Mesenchymal stem cell (in vitro differentiated cells and primary cell): ENCODE results near the gene PLCB1.

ENCODE experiments used
- DNase-seq: peaks from one replicate; pipeline ENCODE4 v3.0.0-alpha.2; 2013
- H2AFZ ChIP-seq: one replicate; pipeline ENCODE4 v1.6.1; 2013; ENCODE audit warnings: low read depth, mild to moderate bottlenecking, control low read depth, inconsistent platforms, low read length, moderate library complexity
- H2AK5ac ChIP-seq: 2 replicates; pipeline ENCODE4 v1.6.1; 2013; ENCODE audit warnings: low read length, moderate library complexity, mild to moderate bottlenecking, inconsistent platforms; ENCODE audit not compliant: severe bottlenecking
- H2BK120ac ChIP-seq: one replicate; pipeline ENCODE4 v1.6.1; 2013; ENCODE audit warnings: low read depth, mild to moderate bottlenecking, inconsistent platforms, low read length, moderate library complexity
- H2BK12ac ChIP-seq, 2 experiments: one replicate each; pipeline ENCODE4 v1.6.1; 2013; ENCODE audit warnings: inconsistent platforms in 2 of 2, low read length in 2 of 2, mild to moderate bottlenecking in 2 of 2, moderate library complexity in 2 of 2, control low read depth in 1 of 2
- H2BK15ac ChIP-seq: one replicate; pipeline ENCODE4 v1.6.1; 2013; ENCODE audit warnings: mild to moderate bottlenecking, low read depth, inconsistent platforms; ENCODE audit not compliant: poor library complexity, severe bottlenecking
- H2BK5ac ChIP-seq: 2 replicates; pipeline ENCODE4 v1.6.1; 2013; ENCODE audit warnings: low read depth, mild to moderate bottlenecking, low read length, control low read depth, inconsistent platforms; ENCODE audit not compliant: poor library complexity, severe bottlenecking
- H3K14ac ChIP-seq, 2 experiments: one replicate each; pipeline ENCODE4 v1.6.1; 2013; ENCODE audit warnings: inconsistent platforms in 2 of 2, low read length in 2 of 2, control low read depth in 1 of 2, mild to moderate bottlenecking in 1 of 2, moderate library complexity in 1 of 2
- H3K18ac ChIP-seq, 2 experiments: one replicate each; pipeline ENCODE4 v1.6.1; 2013; ENCODE audit warnings: inconsistent platforms in 2 of 2, low read length in 2 of 2, control low read depth in 1 of 2, low read depth in 1 of 2, mild to moderate bottlenecking in 1 of 2
- H3K23ac ChIP-seq, 2 experiments: one replicate each; pipeline ENCODE4 v1.6.1; 2013; ENCODE audit warnings: inconsistent platforms in 2 of 2, low read length in 2 of 2, mild to moderate bottlenecking in 2 of 2, moderate library complexity in 2 of 2, control low read depth in 1 of 2
- H3K27ac ChIP-seq: 2 replicates; pipeline ENCODE4 v1.5.1; 2013; ENCODE audit warnings: mild to moderate bottlenecking, moderate library complexity, low read length, control low read depth, inconsistent platforms; ENCODE audit not compliant: poor library complexity, severe bottlenecking
- H3K27me3 ChIP-seq, 2 experiments: 2 replicates each; pipeline versions ENCODE4 v1.6.1 to v1.7.0; 2013; ENCODE audit warnings: low read length in 2 of 2, mild to moderate bottlenecking in 2 of 2, moderate library complexity in 2 of 2, control low read depth in 1 of 2, inconsistent platforms in 1 of 2; ENCODE audit not compliant: control insufficient read depth in 1 of 2, insufficient read depth in 1 of 2
- H3K36me3 ChIP-seq, 2 experiments: 2 replicates each; pipeline versions ENCODE4 v1.6.1 to v1.7.0; 2013; ENCODE audit warnings: low read length in 2 of 2, control low read depth in 1 of 2, inconsistent platforms in 1 of 2, low read depth in 1 of 2, mild to moderate bottlenecking in 1 of 2; ENCODE audit not compliant: insufficient read depth in 2 of 2, control insufficient read depth in 1 of 2
- H3K4ac ChIP-seq, 2 experiments: one replicate each; pipeline ENCODE4 v1.6.1; 2013; ENCODE audit warnings: inconsistent platforms in 2 of 2, low read length in 2 of 2, mild to moderate bottlenecking in 2 of 2, moderate library complexity in 2 of 2, control low read depth in 1 of 2, low read depth in 1 of 2
- H3K4me1 ChIP-seq: 2 replicates; pipeline ENCODE4 v1.6.1; 2013; ENCODE audit warnings: low read depth, low read length, control low read depth; ENCODE audit not compliant: control insufficient read depth, insufficient read depth
- H3K4me2 ChIP-seq: 2 replicates; pipeline ENCODE4 v1.6.1; 2013; ENCODE audit warnings: low read length, mild to moderate bottlenecking, inconsistent platforms; ENCODE audit not compliant: poor library complexity, severe bottlenecking
- H3K4me3 ChIP-seq, 2 experiments: 2 replicates each; pipeline versions ENCODE4 v1.5.1 to v1.7.0; 2013; ENCODE audit warnings: low read length in 2 of 2, mild to moderate bottlenecking in 2 of 2, control low read depth in 1 of 2, low read depth in 1 of 2; ENCODE audit not compliant: insufficient read depth in 1 of 2
- H3K79me1 ChIP-seq: replicated peaks from 2 replicates; pipeline ENCODE4 v1.6.1; 2013; ENCODE audit warnings: mild to moderate bottlenecking, control low read depth, low read length, inconsistent platforms; ENCODE audit not compliant: poor library complexity, severe bottlenecking
- H3K9ac ChIP-seq: 2 replicates; pipeline ENCODE4 v1.7.0; 2013; ENCODE audit warnings: mild to moderate bottlenecking, low read length, moderate library complexity
- H3K9me3 ChIP-seq: 2 replicates; pipeline ENCODE4 v1.7.0; 2013; ENCODE audit warnings: mild to moderate bottlenecking, low read length; ENCODE audit not compliant: control insufficient read depth
- H4K8ac ChIP-seq: one replicate; pipeline ENCODE4 v1.6.1; 2013; ENCODE audit warnings: inconsistent platforms, mild to moderate bottlenecking, low read length, moderate library complexity
- H4K91ac ChIP-seq: one replicate; pipeline ENCODE4 v1.6.1; 2013; ENCODE audit warnings: mild to moderate bottlenecking, low read length, inconsistent platforms
- WGBS: methylation state at CpG from one replicate; pipeline ENCODE4 v1.1.7; 2013; ENCODE audit warnings: mixed read lengths; 5-methylcytosine and 5-hydroxymethylcytosine counted together

Gene PLCB1

GRCh38 chr20:8678098-8678776, 546.2 kb downstream of the PLCB1 start:
- no peaks in the 10 kb centered on the region for H3K79me1 ChIP-seq
- H3K9ac ChIP-seq: no peak overlapping the region
- H2AK5ac ChIP-seq: no peak overlapping the region
- DNase-seq: no peak
- no peak overlapping the region for H2AFZ ChIP-seq
- no peak overlapping the region for H3K4me3 ChIP-seq
- H2BK5ac ChIP-seq: no peak overlapping the region
- no peak overlapping the region for H3K14ac ChIP-seq
- no peaks in the 10 kb centered on the region for H3K4me1 ChIP-seq
- H2BK15ac ChIP-seq: no peak overlapping the region
- H3K4ac ChIP-seq: no peak overlapping the region
- H3K27me3 ChIP-seq: no peaks in the 10 kb centered on the region
- no peak overlapping the region for H4K8ac ChIP-seq
- no peaks in the 10 kb centered on the region for H3K9me3 ChIP-seq
- no peak overlapping the region for H3K23ac ChIP-seq
- no peak overlapping the region for H3K4me2 ChIP-seq
- 88% methylated on average over 5 of the region's 5 CpGs for whole genome bisulfite sequencing
- no peak overlapping the region for H3K18ac ChIP-seq
- H2BK120ac ChIP-seq: no peak overlapping the region
- H3K36me3 ChIP-seq: peaks cover 0 to 3% of the 10 kb centered on the region in 2 experiments
- no peak overlapping the region for H3K27ac ChIP-seq
- no peak overlapping the region for H2BK12ac ChIP-seq
- H4K91ac ChIP-seq: no peak overlapping the region

GRCh38 chr20:8689337-8689736, 557.3 kb downstream of the PLCB1 start:
- Histone ChIP-seq H2AFZ (no peak overlapping the region), H3K9ac (no peak overlapping the region), H2AK5ac (no peak overlapping the region), H2BK15ac (no peak overlapping the region), H3K14ac (no peak overlapping the region), H4K91ac (no peak overlapping the region), H3K18ac (no peak overlapping the region), H3K79me1 (no peaks in the 10 kb centered on the region), H2BK5ac (no peak overlapping the region), H3K27me3 (no peaks in the 10 kb centered on the region), H3K23ac (no peak overlapping the region), H4K8ac (no peak overlapping the region), H3K9me3 (peaks cover 6% of the 10 kb centered on the region), H3K27ac (no peak overlapping the region), H3K4me2 (no peak overlapping the region), H3K4me3 (no peak overlapping the region), H2BK12ac (no peak overlapping the region), H2BK120ac (no peak overlapping the region), H3K4me1 (no peaks in the 10 kb centered on the region), H3K4ac (no peak overlapping the region), H3K36me3 (peaks cover 0 to 7% of the 10 kb centered on the region in 2 experiments)
- 100% methylated on average over 1 of the region's 1 CpG for WGBS
- DNase-seq: no peak

GRCh38 chr20:8690074-8690473, 558.0 kb downstream of the PLCB1 start:
- no peak overlapping the region for H3K4ac ChIP-seq
- H4K91ac ChIP-seq: no peak overlapping the region
- no peaks in the 10 kb centered on the region for H3K4me1 ChIP-seq
- no peak overlapping the region for H4K8ac ChIP-seq
- no peak overlapping the region for H2BK12ac ChIP-seq
- H3K9me3 ChIP-seq: peaks cover 6% of the 10 kb centered on the region
- peaks cover 0 to 2% of the 10 kb centered on the region in 2 experiments for H3K36me3 ChIP-seq
- no peak overlapping the region for H3K23ac ChIP-seq
- no peak overlapping the region for H3K18ac ChIP-seq
- no peak overlapping the region for H2BK120ac ChIP-seq
- DNase-seq: no peak
- no peak overlapping the region for H2BK5ac ChIP-seq
- no peak overlapping the region for H3K4me3 ChIP-seq
- no peak overlapping the region for H3K4me2 ChIP-seq
- H2AFZ ChIP-seq: no peak overlapping the region
- no peak overlapping the region for H3K9ac ChIP-seq
- H3K14ac ChIP-seq: no peak overlapping the region
- no peak overlapping the region for H2AK5ac ChIP-seq
- no peak overlapping the region for H3K27ac ChIP-seq
- H3K27me3 ChIP-seq: no peaks in the 10 kb centered on the region
- no peak overlapping the region for H2BK15ac ChIP-seq
- H3K79me1 ChIP-seq: no peaks in the 10 kb centered on the region

GRCh38 chr20:8693709-8694108, 561.6 kb downstream of the PLCB1 start:
- H2BK12ac ChIP-seq: no peak overlapping the region
- H3K4me1 ChIP-seq: no peaks in the 10 kb centered on the region
- no peak overlapping the region for H3K4ac ChIP-seq
- no peak overlapping the region for H3K23ac ChIP-seq
- H3K27me3 ChIP-seq: no peaks in the 10 kb centered on the region
- DNase-seq: peak; percentile 54
- H4K8ac ChIP-seq: no peak overlapping the region
- no peak overlapping the region for H2BK5ac ChIP-seq
- no peak overlapping the region for H3K14ac ChIP-seq
- H3K27ac ChIP-seq: peak overlapping the region; percentile 39
- H3K4me3 ChIP-seq: no peak overlapping the region
- H2AFZ ChIP-seq: no peak overlapping the region
- H3K9me3 ChIP-seq: peaks cover 6% of the 10 kb centered on the region
- H2BK15ac ChIP-seq: no peak overlapping the region
- H4K91ac ChIP-seq: no peak overlapping the region
- no peak overlapping the region for H3K18ac ChIP-seq
- no peak overlapping the region for H2AK5ac ChIP-seq
- no peaks in the 10 kb centered on the region for H3K36me3 ChIP-seq
- whole genome bisulfite sequencing: no CpG with 5 or more reads among the region's 2 CpGs
- H3K4me2 ChIP-seq: no peak overlapping the region
- no peaks in the 10 kb centered on the region for H3K79me1 ChIP-seq
- no peak overlapping the region for H2BK120ac ChIP-seq
- H3K9ac ChIP-seq: no peak overlapping the region
